Esophagus squamous epithelium (tissue), 4 donors: ENCODE measurements around the gene SLC6A2.

Source experiments
- CTCF ChIP-seq, 6 experiments: fragments of 450-650 bp in 4 of 6; fragments of 200-600 bp in 2 of 6; sonication (generic) in 2 of 6; IDR thresholded peaks; one replicate each; pipeline ENCODE4 v1.5.1; 2016 to 2019; ENCODE audit warnings: antibody characterized with exemption in 6 of 6, mild to moderate bottlenecking in 4 of 6, moderate library complexity in 4 of 6
- POLR2A ChIP-seq, 4 donors: fragments of 450-650 bp; IDR thresholded peaks; one replicate each; pipeline ENCODE4 v1.6.1; 2017; ENCODE audit warnings: antibody characterized with exemption in 4 of 4, mild to moderate bottlenecking in 4 of 4, moderate library complexity in 3 of 4

GRCh38 chr16:55661941-55662643 lies 6.3 kb downstream of the SLC6A2 start:
- TF ChIP-seq CTCF (IDR thresholded peaks at IDR 0.05), result no peak
- TF ChIP-seq POLR2A (IDR thresholded peaks at IDR 0.05), result no peak
